ENCODE results near the gene CD247.

CD247 gene

GRCh38 chr1:167484726-167485502 is 33.4 kb downstream of the CD247 start:
- no peak for DNase-seq

- no peak for DNase-seq
Measured at GRCh38 chr1:167483790-167484189, 34.5 kb downstream of the CD247 start.

GRCh38 chr1:167482184-167482583 is 36.1 kb downstream of the CD247 start:
- no peak for DNase-seq

GRCh38 chr1:167479331-167479979 is 38.9 kb downstream of the CD247 start:
- no peak for DNase-seq

- DNase-seq = no peak
Measured at GRCh38 chr1:167477986-167478385, 40.3 kb downstream of the CD247 start.

GRCh38 chr1:167476061-167476460 is 42.3 kb downstream of the CD247 start:
- no peak for DNase-seq

GRCh38 chr1:167474191-167474641 is 44.1 kb downstream of the CD247 start:
- DNase-seq = no peak

GRCh38 chr1:167473761-167474160 is 44.6 kb downstream of the CD247 start:
- DNase-seq = no peak

GRCh38 chr1:167472752-167473521 is 45.4 kb downstream of the CD247 start:
- DNase-seq = no peak

- DNase-seq = no peak
Measured at GRCh38 chr1:167471568-167471967, 46.8 kb downstream of the CD247 start.

- no peak for DNase-seq
Measured at GRCh38 chr1:167469280-167469965, 48.9 kb downstream of the CD247 start.

GRCh38 chr1:167467752-167468151 is 50.6 kb downstream of the CD247 start:
- no peak for DNase-seq

- DNase-seq = no peak
Measured at GRCh38 chr1:167467126-167467710, 51.1 kb downstream of the CD247 start.

GRCh38 chr1:167465743-167466142 is 52.6 kb downstream of the CD247 start:
- DNase-seq = no peak

GRCh38 chr1:167465018-167465417 is 53.3 kb downstream of the CD247 start:
- DNase-seq = no peak

- no peak for DNase-seq
Measured at GRCh38 chr1:167463875-167464575, 54.3 kb downstream of the CD247 start.

- DNase-seq = no peak
Measured at GRCh38 chr1:167463080-167463479, 55.2 kb downstream of the CD247 start.

- no peak for DNase-seq
Measured at GRCh38 chr1:167462341-167462740, 56.0 kb downstream of the CD247 start.

- no peak for DNase-seq
Measured at GRCh38 chr1:167460836-167461235, 57.5 kb downstream of the CD247 start.

- DNase-seq = no peak
Measured at GRCh38 chr1:167457936-167458584, 60.3 kb downstream of the CD247 start.

- no peak for DNase-seq
Measured at GRCh38 chr1:167456926-167457325, 61.4 kb downstream of the CD247 start.

Measured in NCI-H774 (cell line).